KOPT-K1 (cell line): Measurements from ENCODE around the gene TGIF2LX.
"Not testable (repeated sequence)": the region's sequence is repeated elsewhere in the genome, so short reads cannot be mapped to it uniquely, and the experiment has no call there.

Experiments used
- H3K27ac ChIP-seq: fragments of 200-600 bp; sonication (generic); 2 replicates; pipeline ENCODE4 v1.5.1; 2016; ENCODE audit warnings: antibody characterized with exemption, mild to moderate bottlenecking, low read depth, low read length; ENCODE audit not compliant: poor library complexity, severe bottlenecking
- H3K36me3 ChIP-seq: fragments of 200-600 bp; sonication (generic); 2 replicates; pipeline ENCODE4 v1.5.1; 2017; ENCODE audit warnings: antibody characterized with exemption, mild to moderate bottlenecking, low read length, moderate library complexity; ENCODE audit not compliant: insufficient read depth
- H3K9me3 ChIP-seq: fragments of 200-600 bp; sonication (generic); 2 replicates; pipeline ENCODE4 v1.5.1; 2017; ENCODE audit warnings: antibody characterized with exemption, low read length, mild to moderate bottlenecking; ENCODE audit not compliant: insufficient read depth, poor library complexity, severe bottlenecking

Gene TGIF2LX

GRCh38 chrX:89921665-89922064, at the start of gene TGIF2LX:
Gene TGIF2LX (plus strand): TSS chrX:89921908. CDS start chrX:89922086, 178 bp downstream.
- H3K27ac ChIP-seq, H3K9me3 ChIP-seq, H3K36me3 ChIP-seq: not testable (repeated sequence)

DNA sequence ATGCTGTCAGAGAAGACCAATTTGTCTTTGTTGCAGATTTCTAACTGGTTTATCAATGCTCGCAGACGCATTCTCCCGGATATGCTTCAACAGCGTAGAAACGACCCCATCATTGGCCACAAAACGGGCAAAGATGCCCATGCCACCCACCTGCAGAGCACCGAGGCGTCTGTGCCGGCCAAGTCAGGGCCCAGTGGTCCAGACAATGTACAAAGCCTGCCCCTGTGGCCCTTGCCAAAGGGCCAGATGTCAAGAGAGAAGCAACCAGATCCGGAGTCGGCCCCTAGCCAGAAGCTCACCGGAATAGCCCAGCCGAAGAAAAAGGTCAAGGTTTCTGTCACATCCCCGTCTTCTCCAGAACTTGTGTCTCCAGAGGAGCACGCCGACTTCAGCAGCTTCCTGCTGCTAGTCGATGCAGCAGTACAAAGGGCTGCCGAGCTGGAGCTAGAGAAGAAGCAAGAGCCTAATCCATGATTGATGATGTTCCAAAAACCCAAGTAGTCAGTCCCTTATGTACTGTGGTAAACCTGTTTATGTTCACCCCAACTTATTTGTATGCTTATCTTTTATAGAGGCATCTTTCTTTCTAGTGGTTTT, 728 bp downstream of the TGIF2LX start:
- H3K9me3 ChIP-seq, H3K36me3 ChIP-seq, H3K27ac ChIP-seq: not testable (repeated sequence)

DNA sequence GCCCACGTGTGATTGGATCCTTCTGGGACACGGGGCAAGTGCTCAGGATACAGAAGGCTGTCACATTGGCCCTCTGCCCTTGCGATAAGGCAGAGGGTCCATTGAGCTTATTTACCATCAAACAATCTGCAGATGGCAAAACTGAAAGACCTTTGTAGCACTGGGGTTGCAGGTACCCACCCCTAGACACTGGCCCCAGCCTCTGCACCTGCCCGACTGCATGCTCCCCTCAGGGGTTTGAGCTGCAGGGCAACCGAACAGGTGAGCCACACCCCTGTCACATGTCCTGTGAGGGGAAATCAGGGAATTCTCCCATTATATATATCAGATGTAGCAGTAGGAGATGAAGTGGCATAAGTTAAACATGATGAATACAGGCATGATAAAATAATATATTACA, 21.4 kb downstream of the TGIF2LX start:
- H3K9me3 ChIP-seq, H3K36me3 ChIP-seq, H3K27ac ChIP-seq: not testable (repeated sequence)

- not testable (repeated sequence) for H3K36me3 ChIP-seq, H3K9me3 ChIP-seq, H3K27ac ChIP-seq
Observed at GRCh38 chrX:89965588-89965987, 43.9 kb downstream of the TGIF2LX start.
